ENCODE results near the gene TMBIM6.

The TMBIM6 gene, protein sequence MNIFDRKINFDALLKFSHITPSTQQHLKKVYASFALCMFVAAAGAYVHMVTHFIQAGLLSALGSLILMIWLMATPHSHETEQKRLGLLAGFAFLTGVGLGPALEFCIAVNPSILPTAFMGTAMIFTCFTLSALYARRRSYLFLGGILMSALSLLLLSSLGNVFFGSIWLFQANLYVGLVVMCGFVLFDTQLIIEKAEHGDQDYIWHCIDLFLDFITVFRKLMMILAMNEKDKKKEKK

DNA sequence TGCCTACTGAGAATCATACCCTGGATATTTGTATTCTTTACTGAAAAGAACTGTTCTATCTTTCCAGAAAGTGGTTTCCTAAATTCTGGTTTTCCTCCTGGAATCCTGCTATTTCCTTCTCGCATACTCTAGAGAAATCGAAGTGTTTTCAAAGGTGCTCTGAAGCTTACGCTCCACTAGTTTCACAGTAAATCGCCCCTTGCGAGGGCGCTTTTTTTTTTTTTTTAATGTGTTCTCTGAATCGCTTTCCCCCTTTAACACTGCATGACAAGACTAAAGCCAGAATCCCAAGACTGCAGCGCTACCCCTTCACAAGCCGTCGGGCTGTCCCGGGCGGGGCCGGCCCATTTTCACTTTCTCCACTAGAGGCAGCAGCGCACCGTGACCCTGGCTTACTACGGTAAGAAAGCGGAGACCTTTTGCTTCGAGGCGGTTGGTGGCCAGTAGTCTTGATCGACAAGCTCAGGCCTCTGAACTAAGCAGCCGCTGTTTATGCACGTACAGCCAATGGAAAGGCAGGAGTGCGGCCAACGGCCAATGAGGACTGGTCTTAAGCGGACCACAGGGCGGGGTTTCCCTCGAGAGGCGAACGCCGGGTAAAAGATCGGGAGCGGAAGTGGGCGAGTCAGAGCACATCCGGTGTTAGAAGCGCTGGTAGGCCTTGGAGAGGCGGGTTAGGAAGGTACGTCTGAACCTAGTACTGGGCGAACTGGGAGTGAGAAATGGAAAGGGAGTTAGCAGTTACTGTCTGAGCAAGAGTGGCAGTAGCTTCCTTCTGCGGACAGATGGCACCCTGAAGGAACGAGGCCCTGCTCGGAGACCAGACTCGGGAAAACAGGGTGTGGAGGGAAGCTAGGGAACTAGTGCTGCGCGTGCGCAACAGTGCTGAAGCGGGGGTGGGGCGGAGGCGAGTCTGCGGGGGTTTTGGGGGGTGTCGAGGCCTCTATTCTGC lies at the start of gene TMBIM6:
Gene TMBIM6, plus strand, starts transcription at position 628 of the 952 bp plus-strand sequence. CDS start 10,937 bp downstream, outside the sequence.
- no CpG with 5 or more reads among the region's 50 CpGs for WGBS (ENCODE audit: insufficient coverage, insufficient read length)
- Histone ChIP-seq H3K9me3 (ENCODE audit: control insufficient read depth, insufficient read depth, low read length) (no peaks in the 10 kb centered on the region), H3K27me3 (ENCODE audit: control insufficient read depth, insufficient read depth, low read length) (no peaks in the 10 kb centered on the region), H3K4me1 (ENCODE audit: control insufficient read depth, insufficient read depth, low read length) (no peaks in the 10 kb centered on the region; the same call in 1 of the 2 replicates), H3K36me3 (ENCODE audit: control insufficient read depth, insufficient read depth, low read length) (no peaks in the 10 kb centered on the region), H3K27ac (ENCODE audit: low read length) (no peak within 1 kb of the TSS), H3K4me3 (ENCODE audit: low read length) (peak within 1 kb of the TSS; percentile 83)
- peak; percentile 100 for DNase-seq (ENCODE audit: low read depth, low spot score)

DNA sequence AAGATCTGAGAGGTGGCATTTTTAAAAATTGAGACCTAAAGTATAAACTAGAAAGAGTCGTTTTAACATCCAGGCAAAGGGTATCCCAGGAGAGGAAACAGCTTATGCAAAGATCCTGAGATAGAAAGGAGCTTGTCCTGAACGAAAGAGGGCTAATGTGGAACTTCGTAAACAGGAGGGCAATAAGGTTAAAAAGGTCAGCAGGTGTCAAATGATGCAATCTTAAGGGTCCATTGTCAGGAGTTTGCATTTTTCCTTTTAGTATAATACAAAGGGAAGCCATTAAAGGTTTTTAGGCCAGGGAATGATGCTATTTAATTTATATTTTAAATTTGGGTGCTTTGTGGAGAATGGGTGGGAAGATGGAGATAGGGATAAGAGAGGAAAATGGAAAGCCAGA lies 48.5 kb upstream of the TMBIM6 start:
- H3K36me3 ChIP-seq (ENCODE audit: control insufficient read depth, insufficient read depth, low read length), result no peaks in the 10 kb centered on the region
- peaks cover 3% of the 10 kb centered on the region; the same call in 1 of the 2 replicates for H3K4me1 ChIP-seq (ENCODE audit: control insufficient read depth, insufficient read depth, low read length)
- H3K9me3 ChIP-seq (ENCODE audit: control insufficient read depth, insufficient read depth, low read length), result no peaks in the 10 kb centered on the region
- no peak overlapping the region for H3K27ac ChIP-seq (ENCODE audit: low read length)
- no CpG with 5 or more reads among the region's 3 CpGs for WGBS (ENCODE audit: insufficient coverage, insufficient read length)
- H3K4me3 ChIP-seq (ENCODE audit: low read length), result no peak overlapping the region
- no peaks in the 10 kb centered on the region for H3K27me3 ChIP-seq (ENCODE audit: control insufficient read depth, insufficient read depth, low read length)
- DNase-seq (ENCODE audit: low read depth, low spot score), result no peak

DNA sequence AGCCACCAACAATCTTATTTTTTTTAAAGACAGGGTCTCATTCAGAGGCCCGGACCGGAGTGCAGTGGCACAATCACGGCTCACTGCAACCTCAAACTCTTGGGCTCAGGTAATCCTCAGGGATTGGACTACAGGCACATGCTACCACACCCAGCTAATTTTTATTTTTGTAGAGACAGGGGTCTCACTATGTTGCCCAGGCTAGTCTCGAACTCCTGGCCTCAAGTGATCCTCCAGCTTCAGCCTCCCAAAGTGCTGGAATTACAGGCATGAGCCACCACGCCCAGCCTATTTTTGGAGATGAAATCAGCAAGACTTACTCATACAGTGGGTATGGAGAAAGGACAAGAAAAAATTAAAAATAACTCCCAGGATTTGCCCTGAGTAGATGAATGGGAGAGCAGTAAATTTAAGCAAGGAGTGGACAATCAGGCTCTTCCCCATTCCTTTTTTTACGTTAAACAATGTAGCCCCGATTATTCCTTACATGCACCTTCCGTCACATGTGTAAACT lies 47.4 kb upstream of the TMBIM6 start:
- no CpG with 5 or more reads among the region's 8 CpGs for WGBS (ENCODE audit: insufficient coverage, insufficient read length)
- DNase-seq (ENCODE audit: low read depth, low spot score), result no peak
- Histone ChIP-seq H3K27ac (ENCODE audit: low read length) (no peak overlapping the region), H3K9me3 (ENCODE audit: control insufficient read depth, insufficient read depth, low read length) (no peaks in the 10 kb centered on the region), H3K4me1 (ENCODE audit: control insufficient read depth, insufficient read depth, low read length) (peaks cover 4% of the 10 kb centered on the region; the same call in 1 of the 2 replicates), H3K27me3 (ENCODE audit: control insufficient read depth, insufficient read depth, low read length) (no peaks in the 10 kb centered on the region), H3K36me3 (ENCODE audit: control insufficient read depth, insufficient read depth, low read length) (no peaks in the 10 kb centered on the region), H3K4me3 (ENCODE audit: low read length) (no peak overlapping the region)

DNA sequence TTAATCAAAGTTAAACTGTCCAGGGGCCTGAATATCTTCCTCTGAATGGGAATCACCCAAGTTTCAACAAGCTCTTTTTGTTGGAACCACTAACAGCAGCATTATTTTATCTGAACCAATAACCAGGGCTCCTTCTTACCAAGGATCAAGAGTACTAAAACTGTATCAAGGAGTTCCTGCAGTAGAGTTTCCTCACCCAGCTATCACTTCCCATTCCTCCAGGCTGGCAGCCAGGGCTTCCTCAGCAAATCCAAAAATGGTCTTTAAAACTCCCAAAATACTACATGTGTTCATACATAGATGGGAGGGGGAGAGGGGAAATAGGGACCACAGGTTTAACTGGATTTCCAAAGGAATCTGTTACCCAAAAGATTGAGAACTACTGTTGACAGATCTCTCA lies 44.6 kb upstream of the TMBIM6 start:
- Histone ChIP-seq H3K4me1 (ENCODE audit: control insufficient read depth, insufficient read depth, low read length) (peaks cover 7% of the 10 kb centered on the region; the same call in 1 of the 2 replicates), H3K9me3 (ENCODE audit: control insufficient read depth, insufficient read depth, low read length) (no peaks in the 10 kb centered on the region), H3K4me3 (ENCODE audit: low read length) (no peak overlapping the region), H3K27ac (ENCODE audit: low read length) (no peak overlapping the region), H3K36me3 (ENCODE audit: control insufficient read depth, insufficient read depth, low read length) (no peaks in the 10 kb centered on the region), H3K27me3 (ENCODE audit: control insufficient read depth, insufficient read depth, low read length) (no peaks in the 10 kb centered on the region)
- DNase-seq (ENCODE audit: low read depth, low spot score), result no peak

DNA sequence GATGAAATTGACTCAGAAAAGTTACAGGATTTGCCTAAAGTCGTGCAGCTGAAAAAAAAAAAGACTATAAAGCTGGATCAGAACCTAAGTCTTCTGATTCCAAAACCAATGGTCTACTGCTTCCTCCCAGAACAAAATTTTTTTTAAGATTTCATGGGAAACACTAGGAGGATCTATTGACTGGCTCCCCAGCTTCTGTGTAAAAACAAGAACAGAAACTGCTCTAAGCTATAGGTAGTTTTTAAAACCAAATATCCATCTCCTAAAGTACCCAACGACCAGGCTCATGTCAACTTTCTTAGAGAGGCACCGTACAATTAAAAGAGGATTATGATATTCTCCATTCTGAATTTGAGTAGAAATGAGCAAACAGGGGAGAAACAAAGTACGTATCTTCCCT lies 43.5 kb upstream of the TMBIM6 start:
- no peak for DNase-seq (ENCODE audit: low read depth, low spot score)
- H3K4me3 ChIP-seq (ENCODE audit: low read length), result no peak overlapping the region
- H3K27ac ChIP-seq (ENCODE audit: low read length), result peak overlapping the region; percentile 23
- H3K9me3 ChIP-seq (ENCODE audit: control insufficient read depth, insufficient read depth, low read length), result no peaks in the 10 kb centered on the region
- peaks cover 7% of the 10 kb centered on the region; the same call in 1 of the 2 replicates for H3K4me1 ChIP-seq (ENCODE audit: control insufficient read depth, insufficient read depth, low read length)
- H3K36me3 ChIP-seq (ENCODE audit: control insufficient read depth, insufficient read depth, low read length), result no peaks in the 10 kb centered on the region
- no peaks in the 10 kb centered on the region for H3K27me3 ChIP-seq (ENCODE audit: control insufficient read depth, insufficient read depth, low read length)
- WGBS (ENCODE audit: insufficient coverage, insufficient read length), result no CpG with 5 or more reads among the region's 4 CpGs

DNA sequence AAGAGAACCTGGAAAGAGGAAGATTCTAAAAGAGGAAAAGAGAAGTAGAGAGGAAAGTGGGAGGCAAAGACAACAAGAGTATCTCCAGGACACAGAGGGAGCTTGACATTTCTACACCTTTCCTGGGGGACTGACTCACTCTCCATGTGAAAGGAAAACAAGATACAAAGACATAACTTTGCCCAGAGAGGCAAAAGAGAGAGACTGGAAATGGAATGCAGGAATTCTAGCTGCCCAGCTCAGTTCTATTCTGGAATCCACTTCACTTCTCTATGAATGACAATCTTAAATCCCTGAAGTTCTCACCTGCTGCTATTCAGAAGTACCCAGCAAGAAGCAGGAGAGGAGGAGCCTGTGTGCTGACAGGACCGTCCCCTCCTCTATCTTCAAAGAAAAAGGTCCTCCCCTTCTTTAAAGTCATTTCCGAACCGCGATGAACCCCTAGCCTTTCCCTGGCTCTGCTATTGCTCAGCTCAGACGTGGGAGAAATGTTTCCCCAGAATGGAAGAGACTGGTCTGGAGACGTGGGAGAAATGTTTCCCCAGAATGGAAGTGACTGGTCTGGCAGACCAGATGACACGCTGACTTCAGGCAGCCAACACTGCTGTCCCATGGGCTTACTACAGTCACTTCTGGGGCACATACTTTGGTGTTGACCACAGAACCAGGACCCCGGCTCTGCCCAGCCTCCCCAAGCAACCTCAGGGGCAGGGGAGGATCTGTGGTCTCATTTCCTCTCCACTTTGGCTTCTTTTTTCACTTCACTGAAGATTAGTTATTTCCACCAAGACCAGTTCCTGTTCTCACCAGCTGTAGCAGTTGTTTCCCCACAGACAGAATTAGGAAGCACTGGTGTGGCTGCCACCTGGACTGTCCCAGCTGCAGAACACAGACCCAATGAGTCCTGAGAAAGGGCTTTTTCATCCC lies 42.5 kb upstream of the TMBIM6 start:
- Histone ChIP-seq H3K27me3 (ENCODE audit: control insufficient read depth, insufficient read depth, low read length) (no peaks in the 10 kb centered on the region), H3K4me3 (ENCODE audit: low read length) (no peak overlapping the region), H3K9me3 (ENCODE audit: control insufficient read depth, insufficient read depth, low read length) (no peaks in the 10 kb centered on the region), H3K27ac (ENCODE audit: low read length) (peak overlapping the region; percentile 30), H3K36me3 (ENCODE audit: control insufficient read depth, insufficient read depth, low read length) (no peaks in the 10 kb centered on the region), H3K4me1 (ENCODE audit: control insufficient read depth, insufficient read depth, low read length) (peaks cover 11% of the 10 kb centered on the region)
- no CpG with 5 or more reads among the region's 8 CpGs for WGBS (ENCODE audit: insufficient coverage, insufficient read length)
- DNase-seq (ENCODE audit: low read depth, low spot score), result peak; percentile 71

DNA sequence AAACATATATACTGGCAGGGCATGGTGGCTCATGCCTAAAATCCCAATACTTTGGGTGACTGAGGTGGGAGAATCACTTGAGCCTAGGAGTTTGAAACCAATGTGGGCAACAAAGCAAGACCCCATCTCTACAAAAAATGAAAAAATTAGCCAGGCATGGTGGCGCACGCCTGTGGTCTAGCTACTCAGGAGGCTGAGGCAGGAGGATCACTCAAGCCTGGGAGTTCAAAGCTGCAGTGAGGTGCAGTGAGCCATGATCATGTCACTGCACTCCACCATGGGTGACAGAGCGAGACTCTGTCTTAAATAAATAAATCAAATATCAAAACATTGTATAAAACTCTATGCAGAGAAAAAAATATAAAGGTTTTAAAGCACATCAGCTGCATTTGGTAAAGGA lies 39.3 kb upstream of the TMBIM6 start:
- H3K4me3 ChIP-seq (ENCODE audit: low read length), result no peak overlapping the region
- DNase-seq (ENCODE audit: low read depth, low spot score), result no peak
- WGBS (ENCODE audit: insufficient coverage, insufficient read length), result no CpG with 5 or more reads among the region's 3 CpGs
- peaks cover 16% of the 10 kb centered on the region for H3K4me1 ChIP-seq (ENCODE audit: control insufficient read depth, insufficient read depth, low read length)
- no peak overlapping the region for H3K27ac ChIP-seq (ENCODE audit: low read length)
- H3K27me3 ChIP-seq (ENCODE audit: control insufficient read depth, insufficient read depth, low read length), result no peaks in the 10 kb centered on the region
- no peaks in the 10 kb centered on the region for H3K9me3 ChIP-seq (ENCODE audit: control insufficient read depth, insufficient read depth, low read length)
- H3K36me3 ChIP-seq (ENCODE audit: control insufficient read depth, insufficient read depth, low read length), result no peaks in the 10 kb centered on the region

DNA sequence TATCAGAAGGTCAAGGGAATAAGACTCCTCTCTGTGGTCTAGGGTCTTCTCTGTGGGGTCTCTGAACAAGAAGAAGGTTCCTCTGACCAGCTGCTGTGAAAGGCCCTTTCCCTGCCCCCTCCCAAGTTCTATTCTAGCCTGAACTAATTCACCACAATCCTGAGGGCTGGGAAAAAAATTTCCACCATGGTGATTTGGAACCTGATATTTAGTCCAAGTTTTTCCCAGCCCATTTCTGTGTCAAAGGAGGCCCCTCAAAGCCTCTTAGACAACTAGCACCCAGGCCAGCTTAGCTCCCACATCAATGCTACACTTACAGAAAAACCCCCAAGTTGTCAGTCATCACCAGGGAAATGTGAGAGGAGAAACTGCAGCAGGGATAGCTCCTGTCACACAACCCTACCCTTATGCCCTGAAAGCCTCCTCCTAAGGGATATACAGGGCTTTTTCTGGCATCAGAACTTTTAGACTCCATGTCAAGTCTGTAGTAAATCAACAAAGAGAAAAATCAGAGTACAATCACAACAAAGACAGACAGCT lies 38.6 kb upstream of the TMBIM6 start:
- Histone ChIP-seq H3K36me3 (ENCODE audit: control insufficient read depth, insufficient read depth, low read length) (no peaks in the 10 kb centered on the region), H3K27ac (ENCODE audit: low read length) (no peak overlapping the region), H3K9me3 (ENCODE audit: control insufficient read depth, insufficient read depth, low read length) (no peaks in the 10 kb centered on the region)

DNA sequence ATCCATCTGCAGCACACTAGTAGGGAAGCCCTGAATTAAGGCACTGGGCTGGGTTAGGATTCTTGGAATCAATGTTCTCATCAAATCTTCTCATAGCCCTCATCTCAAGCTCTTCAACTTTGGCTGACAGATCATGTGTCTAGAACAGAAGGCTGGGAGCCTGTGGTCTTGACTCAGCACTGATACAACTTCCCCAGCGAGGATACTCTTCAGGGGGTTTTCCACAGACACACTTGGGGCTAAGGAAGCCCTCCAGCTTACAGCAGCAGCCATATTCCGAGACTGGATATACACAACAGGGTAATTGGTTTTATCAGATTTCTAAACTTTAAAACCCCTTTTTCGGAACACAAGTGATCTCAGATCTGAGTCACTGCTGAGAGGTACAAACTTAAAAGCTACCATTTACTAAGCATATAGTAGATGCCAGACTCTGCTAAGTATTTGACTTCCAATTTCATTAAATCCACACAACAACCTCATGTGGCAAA lies 37.7 kb upstream of the TMBIM6 start:
- H3K27ac ChIP-seq (ENCODE audit: low read length), result no peak overlapping the region
- WGBS (ENCODE audit: insufficient coverage, insufficient read length), result no CpG with 5 or more reads among the region's 3 CpGs
- H3K4me3 ChIP-seq (ENCODE audit: low read length), result no peak overlapping the region
- no peak for DNase-seq (ENCODE audit: low read depth, low spot score)
- H3K27me3 ChIP-seq (ENCODE audit: control insufficient read depth, insufficient read depth, low read length), result peaks cover 2% of the 10 kb centered on the region; the same call in 1 of the 2 replicates
- H3K36me3 ChIP-seq (ENCODE audit: control insufficient read depth, insufficient read depth, low read length), result no peaks in the 10 kb centered on the region
- no peaks in the 10 kb centered on the region for H3K9me3 ChIP-seq (ENCODE audit: control insufficient read depth, insufficient read depth, low read length)
- H3K4me1 ChIP-seq (ENCODE audit: control insufficient read depth, insufficient read depth, low read length), result peaks cover 14% of the 10 kb centered on the region

More for the DNA sequence above, 38.6 kb upstream of the TMBIM6 start:
- Histone ChIP-seq H3K4me3 (ENCODE audit: low read length) (no peak overlapping the region), H3K27me3 (ENCODE audit: control insufficient read depth, insufficient read depth, low read length) (no peaks in the 10 kb centered on the region), H3K4me1 (ENCODE audit: control insufficient read depth, insufficient read depth, low read length) (peaks cover 14% of the 10 kb centered on the region)
- no peak for DNase-seq (ENCODE audit: low read depth, low spot score)

Data from iPS DF 6.9 (cell line).